ENCODE data around the gene NRF1.

DNA sequence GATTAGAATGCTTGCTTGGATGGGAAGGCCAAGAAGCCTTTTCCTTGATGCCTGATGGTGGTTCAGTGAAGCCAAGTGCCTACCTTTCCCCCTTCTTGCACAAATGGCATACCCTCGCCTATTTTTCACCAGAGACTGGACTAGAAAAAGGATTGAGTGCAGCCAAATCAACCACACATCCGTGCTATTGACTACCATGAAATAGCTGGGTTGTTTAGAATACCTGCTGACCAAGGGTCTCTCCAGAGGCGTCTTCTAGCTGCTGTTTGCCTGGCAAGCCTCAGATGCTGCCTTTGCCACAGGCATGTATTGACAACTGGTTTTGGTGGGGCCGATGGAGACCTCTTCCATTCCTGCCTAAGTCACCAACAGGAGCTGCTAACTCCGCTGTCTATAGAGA lies 146.5 kb downstream of the NRF1 start:
- TF ChIP-seq, protein P1, sequence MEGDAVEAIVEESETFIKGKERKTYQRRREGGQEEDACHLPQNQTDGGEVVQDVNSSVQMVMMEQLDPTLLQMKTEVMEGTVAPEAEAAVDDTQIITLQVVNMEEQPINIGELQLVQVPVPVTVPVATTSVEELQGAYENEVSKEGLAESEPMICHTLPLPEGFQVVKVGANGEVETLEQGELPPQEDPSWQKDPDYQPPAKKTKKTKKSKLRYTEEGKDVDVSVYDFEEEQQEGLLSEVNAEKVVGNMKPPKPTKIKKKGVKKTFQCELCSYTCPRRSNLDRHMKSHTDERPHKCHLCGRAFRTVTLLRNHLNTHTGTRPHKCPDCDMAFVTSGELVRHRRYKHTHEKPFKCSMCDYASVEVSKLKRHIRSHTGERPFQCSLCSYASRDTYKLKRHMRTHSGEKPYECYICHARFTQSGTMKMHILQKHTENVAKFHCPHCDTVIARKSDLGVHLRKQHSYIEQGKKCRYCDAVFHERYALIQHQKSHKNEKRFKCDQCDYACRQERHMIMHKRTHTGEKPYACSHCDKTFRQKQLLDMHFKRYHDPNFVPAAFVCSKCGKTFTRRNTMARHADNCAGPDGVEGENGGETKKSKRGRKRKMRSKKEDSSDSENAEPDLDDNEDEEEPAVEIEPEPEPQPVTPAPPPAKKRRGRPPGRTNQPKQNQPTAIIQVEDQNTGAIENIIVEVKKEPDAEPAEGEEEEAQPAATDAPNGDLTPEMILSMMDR (IDR thresholded peaks at IDR 0.05): no peak
- TF ChIP-seq POLR2A (IDR thresholded peaks at IDR 0.05): no peak

All from adrenal gland (tissue), 5 donors.